ENCODE measurements around the gene KLRD1.
"Not testable (repeated sequence)": the region's sequence is repeated elsewhere in the genome, so short reads cannot be mapped to it uniquely, and the experiment has no call there.

The KLRD1 gene

DNA sequence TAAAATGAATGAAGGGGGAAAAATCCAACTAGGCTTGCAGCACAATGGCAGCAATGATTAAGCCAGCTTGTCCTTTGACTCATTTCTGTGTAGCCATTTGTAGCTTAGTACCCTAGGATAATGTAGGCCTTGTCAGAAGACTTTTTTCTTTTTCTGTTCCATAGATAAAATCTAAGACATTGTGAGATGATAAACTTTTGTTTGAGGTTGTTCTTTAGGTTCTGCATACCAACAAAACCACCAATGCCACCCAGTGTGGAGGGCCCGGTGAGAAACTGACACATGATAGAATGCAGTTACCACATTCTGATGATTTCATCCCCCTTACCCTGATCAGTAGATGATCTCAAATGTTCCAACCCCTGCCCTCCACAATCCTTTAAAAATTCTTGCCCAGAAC is 6.6 kb upstream of the KLRD1 start:
- no peak for TF ChIP-seq JUND (IDR thresholded peaks at IDR 0.05; ENCODE audit: low read depth)
- in situ Hi-C loops (cut with HindIII; ENCODE audit: low pct_unique_long_range_greater_than_20kb, low sequenced_read_pairs) = no loop called here
- DNase-seq (ENCODE audit: low read depth in 1 of 2, low spot score in 1 of 2) = no peak

DNA sequence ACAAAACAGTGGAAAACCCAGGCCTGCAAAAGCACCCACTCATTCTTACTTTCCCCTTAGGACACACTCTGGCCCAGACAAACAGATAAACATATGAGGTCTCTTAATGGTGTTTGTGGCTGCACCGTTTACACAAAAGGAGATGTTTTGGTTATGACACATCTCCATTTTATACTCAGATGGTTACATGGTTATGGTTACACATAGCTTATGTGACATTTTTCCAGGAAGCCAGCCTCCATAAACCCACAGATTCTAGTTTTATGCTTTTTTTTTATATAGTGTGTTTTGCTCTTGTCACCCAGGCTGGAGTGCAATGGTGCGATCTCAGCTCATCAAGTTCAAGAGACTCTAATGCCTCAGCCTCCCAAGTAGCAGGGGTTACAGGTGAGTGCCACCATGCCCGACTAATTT is 3.5 kb upstream of the KLRD1 start:
- in situ Hi-C loops (cut with HindIII; ENCODE audit: low pct_unique_long_range_greater_than_20kb, low sequenced_read_pairs) = no loop called here
- TF ChIP-seq JUND (IDR thresholded peaks at IDR 0.05; ENCODE audit: low read depth) = no peak
- no peak for DNase-seq (ENCODE audit: low read depth in 1 of 2, low spot score in 1 of 2)

DNA sequence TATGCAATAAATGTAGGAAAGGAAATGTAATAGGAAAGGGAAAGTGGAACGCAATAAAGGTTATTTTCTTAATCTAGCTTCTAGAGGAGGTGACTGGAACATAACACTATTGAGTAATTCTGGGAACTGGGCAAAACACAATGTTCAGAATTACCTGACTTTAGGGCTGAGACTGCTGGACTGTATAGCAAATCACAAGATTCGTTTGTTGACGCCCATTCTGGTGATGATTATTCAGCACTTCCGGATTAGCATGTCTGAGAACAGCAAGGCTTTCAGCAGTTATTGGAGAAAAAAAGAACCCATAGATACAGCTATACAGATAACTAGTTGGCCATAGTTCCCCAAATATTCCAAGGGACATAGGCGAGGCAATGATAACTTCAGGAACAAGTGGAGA is 2.3 kb upstream of the KLRD1 start:
- TF ChIP-seq JUND (IDR thresholded peaks at IDR 0.05; ENCODE audit: low read depth) = no peak
- in situ Hi-C loops (cut with HindIII; ENCODE audit: low pct_unique_long_range_greater_than_20kb, low sequenced_read_pairs) = no loop called here
- no peak for DNase-seq (ENCODE audit: low read depth in 1 of 2, low spot score in 1 of 2)

DNA sequence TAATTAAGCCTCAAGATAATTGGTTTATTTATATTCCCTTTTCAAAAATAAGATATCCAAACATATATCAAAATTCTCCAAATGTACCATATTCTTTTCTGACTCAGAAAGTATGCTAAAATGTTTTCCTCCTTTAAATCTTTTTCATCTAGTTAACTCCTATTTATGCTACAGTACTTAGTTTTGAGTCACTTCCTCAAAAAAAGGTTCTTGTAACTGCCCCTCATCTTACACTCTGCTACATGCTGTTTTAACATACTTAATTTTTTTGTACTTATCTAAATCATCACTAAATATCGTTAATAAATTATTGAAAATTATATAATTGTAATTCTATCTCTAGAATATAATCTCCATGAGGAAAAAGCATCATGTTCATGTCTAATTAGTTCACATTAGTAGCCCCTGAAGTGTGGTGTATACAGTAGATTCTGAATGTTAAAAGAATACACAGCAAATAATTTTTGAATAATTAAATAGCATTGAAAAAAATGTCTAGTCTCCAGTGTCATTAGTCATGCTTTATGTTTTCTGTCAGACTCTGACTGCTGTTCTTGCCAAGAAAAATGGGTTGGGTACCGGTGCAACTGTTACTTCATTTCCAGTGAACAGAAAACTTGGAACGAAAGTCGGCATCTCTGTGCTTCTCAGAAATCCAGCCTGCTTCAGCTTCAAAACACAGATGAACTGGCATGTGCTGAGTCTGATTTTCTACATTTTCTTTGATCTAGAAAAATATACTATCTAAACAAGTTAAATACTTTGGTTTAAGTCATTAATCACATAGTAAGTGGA is 3.5 kb downstream of the KLRD1 start:
- DNase-seq (ENCODE audit: low read depth in 1 of 2, low spot score in 1 of 2) = no peak
- in situ Hi-C loops (cut with HindIII; ENCODE audit: low pct_unique_long_range_greater_than_20kb, low sequenced_read_pairs) = no loop called here
- TF ChIP-seq JUND (IDR thresholded peaks at IDR 0.05; ENCODE audit: low read depth) = no peak

DNA sequence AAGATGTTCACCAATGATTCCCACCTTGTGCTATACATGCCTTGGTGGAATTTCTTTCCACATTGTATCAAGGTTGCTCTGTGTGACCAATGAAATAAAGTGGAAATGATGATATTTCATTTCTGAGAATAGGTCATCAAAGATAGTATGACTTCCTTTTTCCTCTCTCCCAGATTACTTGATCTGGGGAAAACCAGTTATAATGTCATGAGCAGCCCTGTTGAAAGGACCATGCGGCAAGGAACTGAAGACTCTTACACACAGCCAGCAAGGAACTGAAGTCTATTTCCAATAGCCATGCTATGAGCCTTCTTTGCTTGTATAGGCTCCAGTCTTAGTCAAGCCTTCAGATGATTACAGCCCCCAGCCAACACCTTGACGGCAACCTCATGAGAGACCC is 11.7 kb downstream of the KLRD1 start:
- no peak for TF ChIP-seq JUND (IDR thresholded peaks at IDR 0.05; ENCODE audit: low read depth)
- DNase-seq (ENCODE audit: low read depth in 1 of 2, low spot score in 1 of 2) = no peak
- in situ Hi-C loops (cut with HindIII; ENCODE audit: low pct_unique_long_range_greater_than_20kb, low sequenced_read_pairs) = no loop called here

DNA sequence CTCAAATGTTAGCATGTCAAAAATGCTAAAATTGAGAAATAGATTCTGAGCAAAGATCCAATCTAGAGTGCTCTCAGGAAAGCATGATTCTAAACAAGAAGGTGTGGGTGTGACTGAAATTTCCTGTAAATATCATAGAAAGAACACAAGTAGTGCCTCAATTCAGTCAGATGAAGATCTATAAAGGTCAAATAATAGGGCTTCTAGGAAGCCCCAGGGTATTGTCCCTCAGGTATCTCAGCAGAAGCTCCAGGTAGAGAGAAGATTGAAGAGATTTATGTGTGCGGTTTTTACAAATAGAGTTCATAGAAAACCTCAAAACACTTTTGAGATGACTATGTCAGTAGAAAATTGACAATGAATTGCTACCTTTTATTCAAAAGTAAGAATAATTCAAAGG is 13.0 kb downstream of the KLRD1 start:
- TF ChIP-seq JUND (IDR thresholded peaks at IDR 0.05; ENCODE audit: low read depth) = no peak
- in situ Hi-C loops (cut with HindIII; ENCODE audit: low pct_unique_long_range_greater_than_20kb, low sequenced_read_pairs) = no loop called here
- DNase-seq (ENCODE audit: low read depth in 1 of 2, low spot score in 1 of 2) = no peak

DNA sequence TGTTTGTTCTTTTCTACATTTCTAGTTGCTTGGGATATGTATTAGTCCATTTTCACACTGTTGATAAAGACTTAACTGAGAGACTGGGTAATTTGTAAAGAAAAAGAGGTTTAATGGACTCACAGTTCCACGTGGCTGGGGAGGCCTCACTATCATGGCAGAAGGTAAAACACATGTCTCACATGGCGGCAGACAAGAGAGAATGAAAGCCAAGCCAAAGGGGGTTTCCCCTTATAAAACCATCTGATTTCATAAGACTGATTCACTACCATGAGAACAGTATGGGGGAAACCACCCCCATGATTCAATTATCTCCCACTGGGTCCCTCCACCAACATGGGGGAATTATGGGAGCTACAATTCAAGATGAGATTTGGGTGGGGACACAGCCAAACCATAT is 21.0 kb downstream of the KLRD1 start:
- in situ Hi-C loops (cut with HindIII; ENCODE audit: low pct_unique_long_range_greater_than_20kb, low sequenced_read_pairs); DNase-seq (ENCODE audit: low read depth in 1 of 2, low spot score in 1 of 2): not testable (repeated sequence)

DNA sequence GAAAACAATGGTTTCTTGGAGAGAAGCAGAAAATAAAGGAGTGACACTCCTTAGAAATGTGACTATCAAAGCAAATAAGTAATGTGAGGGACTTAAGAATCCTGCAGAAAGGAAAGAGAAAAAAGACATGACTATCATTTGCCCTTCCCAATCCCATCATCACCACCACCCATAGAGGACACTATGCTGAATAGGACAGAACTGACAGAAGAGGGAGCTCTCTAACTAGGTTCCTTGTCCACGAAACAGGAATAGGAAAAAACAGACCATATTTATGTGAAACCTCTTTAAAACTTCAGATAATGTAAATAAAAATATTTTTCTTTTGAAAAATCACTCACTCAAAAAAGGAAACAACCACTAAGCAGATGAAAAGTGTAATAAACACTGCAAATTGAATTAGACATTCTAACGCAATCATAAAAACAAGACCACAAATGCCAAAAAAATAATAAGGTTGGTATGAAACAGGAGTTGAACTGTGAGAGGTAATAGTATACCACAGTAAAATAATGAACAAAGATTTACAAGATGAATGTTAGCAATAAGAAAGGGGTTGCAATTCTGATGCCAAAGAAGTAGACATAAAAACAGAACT is 24.1 kb downstream of the KLRD1 start:
- TF ChIP-seq JUND (IDR thresholded peaks at IDR 0.05; ENCODE audit: low read depth) = no peak
- in situ Hi-C loops (cut with HindIII; ENCODE audit: low pct_unique_long_range_greater_than_20kb, low sequenced_read_pairs) = no loop called here
- peak; percentile 2 to 56 for DNase-seq (ENCODE audit: low read depth in 1 of 2, low spot score in 1 of 2)

DNA sequence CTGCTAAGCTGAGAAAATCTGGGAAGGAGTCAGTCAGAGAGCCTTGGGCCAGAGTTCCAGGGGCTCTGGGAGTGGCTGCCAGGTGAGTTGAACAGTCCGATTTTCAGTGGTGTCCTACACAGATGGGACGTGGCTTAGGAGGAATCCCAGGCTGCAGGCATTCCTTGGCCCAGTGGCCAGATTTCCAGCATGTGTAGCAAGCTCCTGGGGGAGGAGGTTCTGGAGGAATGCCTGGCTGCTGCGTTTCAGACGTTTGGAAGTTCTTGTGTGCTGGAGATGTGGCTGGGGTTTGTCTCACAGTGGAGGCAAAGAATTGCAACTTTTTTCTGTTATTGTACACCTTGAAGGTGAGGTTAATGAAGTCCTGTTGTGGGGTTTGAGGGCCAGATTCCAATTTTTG is 28.5 kb downstream of the KLRD1 start:
- in situ Hi-C loops (cut with HindIII; ENCODE audit: low pct_unique_long_range_greater_than_20kb, low sequenced_read_pairs); DNase-seq (ENCODE audit: low read depth in 1 of 2, low spot score in 1 of 2): not testable (repeated sequence)

DNA sequence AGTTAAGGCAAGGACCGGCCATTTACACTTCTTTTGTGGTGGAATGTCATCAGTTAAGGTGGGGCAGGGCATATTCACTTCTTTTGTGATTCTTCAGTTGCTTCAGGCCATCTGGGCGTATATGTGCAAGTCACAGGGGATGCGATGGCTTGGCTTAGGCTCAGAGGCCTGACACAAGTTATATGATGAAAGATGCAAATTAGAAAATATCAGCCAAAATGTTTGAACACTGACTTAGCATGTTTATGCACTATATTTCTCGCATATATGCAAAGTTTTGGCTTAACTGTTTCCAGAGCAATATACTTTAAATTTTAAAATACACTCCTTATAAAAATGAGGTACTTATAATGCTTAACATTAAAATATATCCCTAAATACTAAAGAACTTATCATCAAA is 30.8 kb downstream of the KLRD1 start:
- DNase-seq (ENCODE audit: low read depth in 1 of 2, low spot score in 1 of 2); in situ Hi-C loops (cut with HindIII; ENCODE audit: low pct_unique_long_range_greater_than_20kb, low sequenced_read_pairs): not testable (repeated sequence)

DNA sequence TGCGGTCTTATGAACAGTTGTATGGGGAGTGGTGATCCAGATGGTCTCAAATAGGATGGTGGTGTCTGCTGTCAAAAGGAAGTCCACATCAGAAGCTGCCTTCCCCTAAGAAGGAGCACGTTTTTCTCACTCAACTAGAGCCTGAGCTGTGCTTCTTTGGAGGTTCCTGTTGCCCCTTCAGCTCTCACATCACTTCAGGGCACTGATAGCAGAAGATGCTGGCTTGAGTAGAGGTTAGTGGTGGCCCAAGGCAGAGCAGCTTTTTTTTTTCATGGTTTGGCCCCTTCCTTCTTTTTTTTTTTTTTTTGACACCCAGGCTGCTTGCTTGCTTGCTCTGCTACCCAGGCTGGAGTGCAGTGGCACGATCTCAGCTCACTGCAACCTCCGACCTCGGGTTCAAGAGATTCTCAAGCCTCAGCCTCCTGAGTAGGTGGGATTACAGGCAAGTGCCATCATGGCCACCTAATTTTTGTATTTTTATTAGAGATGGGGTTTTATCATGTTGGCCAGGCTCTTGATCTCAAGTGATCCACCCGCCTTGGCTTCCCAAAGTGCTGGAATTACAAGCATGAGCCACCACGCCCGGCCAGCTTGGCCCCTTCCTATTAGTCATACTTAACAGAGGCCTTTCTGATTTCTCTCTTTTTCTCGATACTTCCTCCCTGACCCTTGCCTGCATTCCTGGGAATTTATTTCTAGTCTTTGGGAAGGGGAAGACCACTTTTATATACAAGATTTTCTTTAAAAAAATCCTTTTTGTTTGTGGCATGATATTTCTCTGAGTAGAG is 31.6 kb downstream of the KLRD1 start:
- in situ Hi-C loops (cut with HindIII; ENCODE audit: low pct_unique_long_range_greater_than_20kb, low sequenced_read_pairs) = no loop called here
- no peak for TF ChIP-seq JUND (IDR thresholded peaks at IDR 0.05; ENCODE audit: low read depth)
- DNase-seq (ENCODE audit: low read depth in 1 of 2, low spot score in 1 of 2) = no peak

DNA sequence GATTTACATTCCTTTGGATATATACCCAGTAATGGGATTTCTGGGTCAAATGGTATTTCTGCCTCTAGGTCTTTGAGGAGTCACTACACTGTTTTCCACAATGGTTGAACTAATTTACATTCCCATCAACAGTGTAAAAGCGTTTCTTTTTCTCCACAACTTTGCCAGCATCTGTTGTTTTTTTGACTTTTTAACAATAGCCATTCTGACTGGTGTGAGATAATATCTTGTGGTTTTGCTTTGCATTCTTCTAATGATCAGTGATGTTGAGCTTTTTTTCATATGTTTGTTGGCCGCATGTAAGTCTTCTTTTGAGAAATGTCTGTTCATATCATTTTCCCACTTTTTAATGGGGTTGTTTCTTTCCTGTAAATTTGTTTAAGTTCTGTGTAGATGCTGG is 33.3 kb downstream of the KLRD1 start:
- DNase-seq (ENCODE audit: low read depth in 1 of 2, low spot score in 1 of 2); in situ Hi-C loops (cut with HindIII; ENCODE audit: low pct_unique_long_range_greater_than_20kb, low sequenced_read_pairs): not testable (repeated sequence)

DNA sequence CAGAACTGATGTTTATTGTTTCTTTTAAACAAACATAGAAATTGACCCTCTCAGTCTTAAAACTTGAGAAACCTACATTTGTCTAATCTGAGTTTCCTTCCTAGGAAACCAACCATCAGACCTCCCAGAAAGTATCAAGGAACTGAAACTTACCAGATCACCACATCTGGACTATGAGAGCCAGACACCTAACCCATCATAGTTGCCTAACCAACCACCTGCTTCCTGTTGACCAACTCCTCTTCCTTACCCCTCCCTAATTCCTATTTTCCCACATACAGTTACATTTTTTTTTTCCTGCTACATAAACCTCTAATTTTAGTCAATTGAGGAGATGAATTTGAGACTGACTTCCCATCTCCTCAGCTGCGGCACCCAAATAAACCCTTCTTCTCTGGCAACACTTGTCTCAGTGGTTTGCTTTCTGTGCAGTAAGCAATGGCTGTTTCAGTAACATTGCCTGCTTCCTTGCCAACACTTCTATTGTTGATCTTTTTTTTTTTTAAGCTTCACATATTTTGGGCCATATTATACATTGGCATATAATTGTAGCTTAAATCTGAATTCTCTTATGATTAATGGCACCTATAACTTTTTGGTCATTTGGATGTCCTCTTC is 34.3 kb downstream of the KLRD1 start:
- no peak for TF ChIP-seq JUND (IDR thresholded peaks at IDR 0.05; ENCODE audit: low read depth)

DNA sequence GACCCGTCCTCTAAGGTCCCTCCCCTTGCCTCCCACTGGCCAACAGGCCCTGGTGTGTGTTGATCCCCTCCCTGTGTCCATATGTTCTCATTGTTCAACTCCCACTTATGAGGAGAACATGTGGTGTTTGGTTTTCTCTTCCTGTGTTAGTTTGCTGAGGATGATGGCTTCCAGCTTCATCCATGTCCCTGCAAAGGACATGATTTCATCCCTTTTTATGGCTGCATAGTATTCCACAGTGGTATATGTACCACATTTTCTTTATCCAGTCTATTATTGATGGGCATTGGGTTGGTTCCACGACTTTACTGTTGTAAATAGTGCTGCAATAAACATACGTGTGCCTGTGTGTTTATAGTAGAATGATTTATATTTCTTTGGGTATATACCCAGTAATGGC is 43.8 kb downstream of the KLRD1 start:
- DNase-seq (ENCODE audit: low read depth in 1 of 2, low spot score in 1 of 2); in situ Hi-C loops (cut with HindIII; ENCODE audit: low pct_unique_long_range_greater_than_20kb, low sequenced_read_pairs): not testable (repeated sequence)

More for the DNA sequence above, 34.3 kb downstream of the KLRD1 start:
- DNase-seq (ENCODE audit: low read depth in 1 of 2, low spot score in 1 of 2) = no peak
- in situ Hi-C loops (cut with HindIII; ENCODE audit: low pct_unique_long_range_greater_than_20kb, low sequenced_read_pairs) = no loop called here
